Memory B cell (primary cell): Measurements from ENCODE around the gene THAP4.

Experiments used
- ATAC-seq: fragments of 150-1000 bp; cut with Tn5 transposase; 2 replicates; pipeline ENCODE4 v1.10.0; 2021; ENCODE audit warnings: low read depth, mild to moderate bottlenecking, moderate library complexity
- DNase-seq, 2 donors: peaks; one replicate each; pipeline ENCODE4 v3.0.0; 2022; ENCODE audit warnings: low spot score in 2 of 2
- H3K27ac Mint-ChIP-seq: one replicate; pipeline ENCODE4 v1.8.0; 2022; ENCODE audit warnings: mild to moderate bottlenecking, moderate library complexity, mixed read lengths
- H3K27me3 Mint-ChIP-seq: one replicate; pipeline ENCODE4 v1.8.0; 2022; ENCODE audit warnings: mixed read lengths
- H3K36me3 Mint-ChIP-seq: one replicate; pipeline ENCODE4 v1.8.0; 2022; ENCODE audit warnings: mild to moderate bottlenecking, mixed read lengths
- H3K4me1 Mint-ChIP-seq: one replicate; pipeline ENCODE4 v1.8.0; 2022; ENCODE audit warnings: mixed read lengths
- H3K4me3 Mint-ChIP-seq: one replicate; pipeline ENCODE4 v1.8.0; 2022; ENCODE audit warnings: mild to moderate bottlenecking, moderate library complexity, mixed read lengths
- H3K9me3 Mint-ChIP-seq: one replicate; pipeline ENCODE4 v1.8.0; 2022; ENCODE audit warnings: mixed read lengths

The THAP4 gene

DNA sequence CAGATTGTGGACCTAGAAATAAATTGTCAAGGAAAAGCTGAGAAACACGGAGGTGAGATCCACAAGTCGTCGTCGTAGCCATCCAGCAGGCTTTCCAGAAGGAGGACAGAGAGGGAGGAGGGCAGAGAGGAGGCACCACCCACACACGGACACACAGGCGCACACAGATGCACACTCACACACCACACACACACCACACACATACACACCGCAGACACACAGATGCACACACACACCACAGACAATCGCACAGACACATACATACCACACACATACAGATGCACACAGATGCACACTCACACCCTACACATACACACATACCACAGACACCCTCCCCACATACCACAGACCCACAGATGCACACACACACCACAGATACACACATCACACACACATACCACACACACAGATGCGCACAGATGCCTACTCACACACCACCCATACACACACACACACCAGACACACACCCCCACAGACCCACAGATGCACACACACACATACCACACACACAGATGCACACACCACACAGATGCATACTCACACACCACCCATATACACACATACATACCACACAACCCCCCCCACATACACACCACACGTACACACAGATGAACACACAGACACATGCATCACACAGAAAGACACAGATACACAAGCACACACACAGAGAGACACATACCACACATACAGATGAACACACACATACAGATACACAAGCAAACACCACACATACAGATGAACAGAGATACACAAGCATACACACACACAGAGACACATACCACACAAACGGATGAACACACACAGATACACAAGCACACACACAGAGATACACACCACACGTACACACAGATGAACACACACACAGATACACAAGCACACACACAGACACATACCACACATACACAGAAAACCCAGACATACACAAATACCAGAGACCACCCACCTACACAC lies 91.2 kb downstream of the THAP4 start:
- DNase-seq (no peak), ATAC-seq (no peak)
- Mint-ChIP-seq H3K27me3 (peaks cover 3% of the 10 kb centered on the region), H3K27ac (no peak overlapping the region), H3K4me3 (no peak overlapping the region), H3K4me1 (no peaks in the 10 kb centered on the region), H3K36me3 (no peaks in the 10 kb centered on the region), H3K9me3 (no peaks in the 10 kb centered on the region)

DNA sequence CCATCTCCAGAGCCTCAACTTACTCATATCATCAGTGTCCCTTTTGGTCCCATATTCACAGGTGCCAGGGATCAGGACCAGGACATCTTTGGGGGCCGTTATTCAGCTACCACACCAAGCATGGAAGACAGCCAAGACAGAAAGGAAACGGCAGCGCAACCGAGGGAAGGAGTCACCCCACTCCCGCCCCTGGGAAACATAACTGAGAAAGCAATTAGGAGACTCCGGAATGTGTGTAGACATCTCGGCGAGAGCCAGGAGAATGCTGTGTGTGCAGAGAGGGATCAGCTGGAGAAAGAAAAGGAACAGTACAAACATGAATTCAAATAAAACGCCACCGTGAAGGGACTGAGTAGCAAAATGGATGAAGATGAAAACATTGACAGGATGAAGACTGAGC lies 91.9 kb downstream of the THAP4 start:
- H3K4me3 Mint-ChIP-seq: no peak overlapping the region
- ATAC-seq: no peak
- peaks cover 7% of the 10 kb centered on the region for H3K27me3 Mint-ChIP-seq
- no peak for DNase-seq
- no peak overlapping the region for H3K27ac Mint-ChIP-seq
- no peaks in the 10 kb centered on the region for H3K36me3 Mint-ChIP-seq
- H3K9me3 Mint-ChIP-seq: no peaks in the 10 kb centered on the region
- peaks cover 2% of the 10 kb centered on the region for H3K4me1 Mint-ChIP-seq

DNA sequence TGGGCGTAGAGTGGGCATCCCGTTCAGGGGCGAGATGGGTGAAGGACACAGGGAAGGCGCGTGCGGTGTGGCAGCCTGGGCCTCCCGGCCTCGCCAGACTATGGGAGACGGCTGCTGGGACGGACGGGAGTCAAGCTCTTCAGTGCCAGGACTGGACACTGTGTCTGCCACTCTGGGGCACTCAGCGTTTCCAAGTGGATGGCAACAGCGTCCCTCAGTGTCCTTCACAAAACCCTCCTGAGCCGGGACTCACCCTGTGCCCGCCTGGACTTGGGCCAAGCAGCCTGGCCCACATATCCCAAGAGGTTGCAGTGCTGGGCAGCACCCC lies 94.7 kb downstream of the THAP4 start:
- H3K4me3 Mint-ChIP-seq: no peak overlapping the region
- ATAC-seq: no peak
- no peaks in the 10 kb centered on the region for H3K9me3 Mint-ChIP-seq
- H3K4me1 Mint-ChIP-seq: peaks cover 2% of the 10 kb centered on the region
- peaks cover 7% of the 10 kb centered on the region for H3K27me3 Mint-ChIP-seq
- no peak overlapping the region for H3K27ac Mint-ChIP-seq
- no peaks in the 10 kb centered on the region for H3K36me3 Mint-ChIP-seq
- no peak for DNase-seq

DNA sequence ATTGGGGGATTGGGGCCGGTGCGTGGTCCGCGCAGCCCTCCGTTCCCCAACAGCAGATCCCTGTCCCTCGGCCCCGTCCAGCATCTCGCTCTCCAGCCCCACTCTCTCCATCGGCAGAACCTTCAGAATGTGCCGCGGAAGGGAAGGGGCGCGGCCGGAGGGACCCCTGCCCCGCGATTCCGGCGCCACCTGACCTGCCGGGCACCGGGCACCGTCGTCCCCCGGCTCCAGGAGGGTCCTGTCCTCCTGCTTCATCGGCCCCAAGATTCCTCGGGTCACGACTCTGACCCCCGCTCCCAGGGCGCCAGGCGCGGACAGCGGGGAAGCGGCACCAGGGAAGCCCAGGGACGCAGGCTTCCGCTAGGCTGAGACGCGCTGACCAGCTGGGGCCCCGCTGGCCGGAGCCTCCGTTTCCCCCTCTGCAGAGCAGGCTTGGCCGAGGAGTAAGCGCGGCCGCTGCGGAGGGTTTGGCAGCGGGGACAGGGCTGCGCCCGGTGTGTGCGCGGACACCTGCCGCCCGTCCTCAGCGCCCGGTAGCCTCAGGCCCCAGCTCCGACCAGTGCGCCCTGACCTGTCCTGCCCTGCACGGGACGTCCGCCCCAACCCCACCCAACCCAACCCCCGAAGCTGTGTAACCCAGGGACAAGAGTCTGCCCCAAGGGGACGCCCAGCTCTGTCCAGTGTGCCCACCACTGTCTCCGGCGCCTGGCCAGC lies 95.2 kb downstream of the THAP4 start:
- Mint-ChIP-seq H3K27me3 (peaks cover 7% of the 10 kb centered on the region), H3K4me1 (peaks cover 2% of the 10 kb centered on the region), H3K27ac (no peak overlapping the region), H3K36me3 (no peaks in the 10 kb centered on the region), H3K9me3 (no peaks in the 10 kb centered on the region), H3K4me3 (no peak overlapping the region)
- no peak for DNase-seq
- ATAC-seq: no peak

DNA sequence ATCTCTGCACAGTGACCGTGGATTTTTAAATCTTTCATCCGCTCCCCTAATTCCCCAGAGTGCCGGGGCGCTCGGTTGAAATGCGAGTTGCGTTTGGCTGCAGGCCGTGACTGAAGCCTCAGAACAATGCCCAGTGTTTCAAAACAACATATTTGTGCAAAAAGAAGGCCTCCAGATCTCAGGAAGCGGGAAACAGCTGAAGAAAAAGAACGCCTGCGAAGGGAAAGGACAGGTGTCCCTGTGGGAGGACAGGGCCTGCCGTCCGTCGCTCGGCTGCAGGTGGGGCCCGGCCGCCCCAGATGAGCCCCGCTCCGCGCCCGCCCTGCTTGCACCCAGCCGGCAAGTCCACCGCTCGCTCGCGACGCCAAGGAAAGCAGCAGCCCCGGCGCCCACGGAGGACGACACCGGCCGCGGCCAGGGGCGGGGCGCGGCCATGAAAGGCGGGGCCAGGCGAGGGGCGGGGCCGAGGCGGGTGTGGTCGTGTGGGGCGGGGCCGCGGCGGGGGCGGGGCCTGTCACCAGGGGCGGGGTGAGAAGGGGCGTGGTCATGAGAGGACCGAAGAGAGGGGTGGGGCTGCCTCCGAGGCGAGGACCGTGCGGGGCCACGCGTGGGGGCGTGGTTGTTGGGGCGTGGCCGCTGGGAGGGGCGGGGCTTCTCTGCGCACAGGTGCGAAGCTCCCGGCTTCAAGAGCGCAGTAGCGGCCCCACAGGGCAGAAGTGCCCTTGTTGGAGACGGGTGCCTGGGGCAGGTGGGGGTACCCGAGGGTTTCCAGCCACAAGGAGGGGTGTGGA lies 96.0 kb downstream of the THAP4 start:
- DNase-seq (peak; percentile 54 to 67), ATAC-seq (peak; percentile 82)
- Mint-ChIP-seq H3K9me3 (no peaks in the 10 kb centered on the region), H3K36me3 (no peaks in the 10 kb centered on the region), H3K4me1 (peaks cover 2% of the 10 kb centered on the region), H3K27ac (no peak overlapping the region), H3K4me3 (peak overlapping the region; percentile 77), H3K27me3 (peaks cover 9% of the 10 kb centered on the region)

DNA sequence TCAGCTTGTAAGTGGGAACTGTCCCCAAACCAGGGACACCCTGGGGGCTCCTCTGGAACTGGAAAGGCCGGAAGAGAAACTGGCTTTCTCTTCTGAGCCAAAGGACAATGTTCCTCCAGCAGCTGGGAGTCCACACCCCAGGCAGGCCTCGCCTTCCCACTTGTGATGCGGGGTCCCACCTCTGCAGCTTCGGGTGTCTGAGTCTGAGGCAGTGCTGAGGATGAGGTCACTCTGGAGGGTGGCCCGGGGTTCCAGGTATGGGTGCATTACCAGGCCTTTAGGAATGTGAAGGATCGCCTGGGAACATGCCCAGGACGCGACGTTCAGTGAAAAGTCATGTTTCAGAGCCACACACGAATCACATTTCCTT lies 96.6 kb downstream of the THAP4 start:
- Mint-ChIP-seq H3K36me3 (no peaks in the 10 kb centered on the region), H3K4me3 (peak overlapping the region; percentile 77), H3K9me3 (no peaks in the 10 kb centered on the region), H3K27ac (no peak overlapping the region), H3K4me1 (peaks cover 2% of the 10 kb centered on the region), H3K27me3 (peaks cover 9% of the 10 kb centered on the region)
- DNase-seq (no peak), ATAC-seq (no peak)

DNA sequence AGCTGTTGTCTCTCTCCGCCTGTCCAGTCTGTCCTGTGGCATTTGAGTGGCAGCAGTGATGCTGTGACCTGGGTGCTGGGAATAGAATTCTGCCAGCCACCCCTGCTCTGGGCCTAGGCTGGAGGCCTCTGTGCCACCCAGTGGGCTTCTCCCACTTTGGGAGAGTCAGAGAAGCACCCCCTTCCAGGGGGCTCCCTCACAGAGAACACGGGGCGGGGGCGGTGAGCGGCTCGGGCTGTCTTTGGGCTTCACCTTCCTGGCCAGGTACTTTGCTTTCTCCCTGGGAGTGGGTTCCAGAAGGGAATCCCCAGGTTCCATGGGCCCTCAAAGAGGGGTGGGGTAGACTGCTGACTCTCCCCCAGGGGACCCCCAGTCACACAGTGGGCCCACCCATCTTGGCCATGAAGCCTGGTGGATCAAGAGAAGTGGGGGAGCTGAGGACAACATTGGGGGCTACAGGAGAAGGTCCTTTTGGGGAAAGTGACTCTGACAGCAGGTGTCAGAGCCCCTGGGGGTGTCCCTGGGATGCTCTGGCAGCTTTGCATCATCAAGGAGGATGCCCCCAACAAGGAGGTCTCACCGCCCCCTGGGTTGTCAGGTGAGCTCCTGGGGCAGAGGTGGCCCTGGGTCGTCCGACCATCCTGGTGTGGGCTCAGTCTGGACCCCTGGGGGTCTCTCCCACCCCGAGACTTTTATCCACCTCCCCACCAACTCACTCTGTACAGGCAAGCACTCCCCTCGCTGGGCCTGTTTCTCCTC lies 97.2 kb downstream of the THAP4 start:
- H3K36me3 Mint-ChIP-seq: no peaks in the 10 kb centered on the region

DNA sequence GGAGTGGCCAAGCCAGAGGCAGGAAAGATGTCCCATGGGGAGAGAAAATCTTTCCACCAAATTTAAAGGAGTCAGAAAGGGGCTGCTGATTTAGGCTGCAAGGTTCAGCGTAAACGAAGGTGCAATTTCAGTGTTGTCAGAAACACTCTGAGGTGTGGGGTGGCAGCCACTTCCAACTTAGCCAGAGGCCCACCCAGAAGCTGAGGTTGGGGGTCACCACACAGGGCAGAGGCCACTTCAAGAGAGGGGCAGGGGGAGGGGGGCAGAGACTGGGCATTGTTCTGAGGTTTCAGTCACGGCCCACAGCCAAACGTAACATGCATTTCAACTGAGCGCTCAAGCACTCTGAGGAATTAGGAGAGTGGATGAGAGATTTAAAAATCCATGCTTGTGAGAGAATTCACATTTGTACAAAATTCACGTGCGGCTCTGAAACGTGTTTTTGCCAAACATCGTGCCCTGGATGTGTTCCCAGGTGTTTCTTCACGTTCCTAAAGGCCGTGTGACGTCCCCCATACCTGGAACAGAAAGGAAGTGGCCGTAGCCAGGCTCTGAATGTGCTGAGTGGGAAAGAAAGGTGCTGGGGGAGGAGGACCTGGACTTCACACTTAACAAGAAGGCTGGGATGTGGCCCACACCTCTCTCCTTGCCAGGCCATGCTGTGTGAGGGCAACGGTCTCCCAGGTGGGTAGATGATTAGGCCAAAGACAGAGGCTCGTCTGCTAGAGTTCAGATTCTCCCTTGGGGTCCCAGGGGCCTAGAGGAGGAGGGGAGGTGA lies 97.9 kb downstream of the THAP4 start:
- no peak for ATAC-seq
- no peak for DNase-seq
- Mint-ChIP-seq H3K4me3 (no peak overlapping the region), H3K27me3 (peaks cover 9% of the 10 kb centered on the region), H3K4me1 (peaks cover 2% of the 10 kb centered on the region), H3K36me3 (no peaks in the 10 kb centered on the region), H3K27ac (no peak overlapping the region), H3K9me3 (no peaks in the 10 kb centered on the region)

More for the DNA sequence above, 97.2 kb downstream of the THAP4 start:
- Mint-ChIP-seq H3K4me1 (peaks cover 2% of the 10 kb centered on the region), H3K27ac (no peak overlapping the region), H3K27me3 (peaks cover 9% of the 10 kb centered on the region), H3K9me3 (no peaks in the 10 kb centered on the region), H3K4me3 (peak overlapping the region; percentile 32)
- ATAC-seq (no peak), DNase-seq (no peak)

DNA sequence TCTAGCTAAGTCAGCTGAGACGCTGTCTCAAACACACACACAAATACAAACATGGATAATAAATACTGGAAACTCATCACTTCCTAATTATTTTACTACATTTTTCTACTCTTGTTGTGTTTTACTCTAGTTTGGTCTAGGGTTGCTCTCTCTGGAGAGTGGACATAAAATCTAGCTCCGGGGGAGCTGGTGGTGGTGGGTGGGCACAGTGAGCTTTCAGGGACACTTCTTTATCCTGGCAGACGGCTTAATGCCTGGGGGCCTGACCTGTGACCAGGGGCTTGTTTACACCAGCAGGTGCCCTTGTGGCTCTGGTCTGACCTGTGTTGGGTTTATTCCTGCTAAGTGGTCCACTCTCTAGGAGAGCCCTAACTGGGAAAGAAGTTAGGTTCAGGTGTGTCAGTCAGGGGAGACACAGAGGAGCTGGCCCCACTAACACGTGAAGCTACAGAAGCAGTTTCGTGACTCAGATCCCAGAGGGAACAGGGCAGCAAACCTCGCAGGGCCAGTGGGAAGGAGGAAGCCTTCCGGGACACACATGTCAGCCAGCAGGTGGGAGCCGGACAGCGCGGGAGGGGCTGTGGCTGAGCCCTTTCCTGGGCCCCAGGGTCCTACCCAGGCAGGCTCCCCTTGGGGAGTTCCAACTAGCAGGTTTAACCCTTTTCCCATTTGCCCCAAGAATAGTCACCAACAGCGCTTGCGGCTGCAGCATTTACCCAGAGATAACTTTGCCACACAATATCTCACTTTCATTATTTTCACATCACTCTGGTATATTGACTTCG lies 100.9 kb downstream of the THAP4 start:
- Mint-ChIP-seq H3K9me3 (no peaks in the 10 kb centered on the region), H3K27me3 (peaks cover 9% of the 10 kb centered on the region), H3K4me1 (peaks cover 2% of the 10 kb centered on the region), H3K36me3 (no peaks in the 10 kb centered on the region), H3K4me3 (no peak overlapping the region), H3K27ac (no peak overlapping the region)
- DNase-seq (no peak), ATAC-seq (no peak)

DNA sequence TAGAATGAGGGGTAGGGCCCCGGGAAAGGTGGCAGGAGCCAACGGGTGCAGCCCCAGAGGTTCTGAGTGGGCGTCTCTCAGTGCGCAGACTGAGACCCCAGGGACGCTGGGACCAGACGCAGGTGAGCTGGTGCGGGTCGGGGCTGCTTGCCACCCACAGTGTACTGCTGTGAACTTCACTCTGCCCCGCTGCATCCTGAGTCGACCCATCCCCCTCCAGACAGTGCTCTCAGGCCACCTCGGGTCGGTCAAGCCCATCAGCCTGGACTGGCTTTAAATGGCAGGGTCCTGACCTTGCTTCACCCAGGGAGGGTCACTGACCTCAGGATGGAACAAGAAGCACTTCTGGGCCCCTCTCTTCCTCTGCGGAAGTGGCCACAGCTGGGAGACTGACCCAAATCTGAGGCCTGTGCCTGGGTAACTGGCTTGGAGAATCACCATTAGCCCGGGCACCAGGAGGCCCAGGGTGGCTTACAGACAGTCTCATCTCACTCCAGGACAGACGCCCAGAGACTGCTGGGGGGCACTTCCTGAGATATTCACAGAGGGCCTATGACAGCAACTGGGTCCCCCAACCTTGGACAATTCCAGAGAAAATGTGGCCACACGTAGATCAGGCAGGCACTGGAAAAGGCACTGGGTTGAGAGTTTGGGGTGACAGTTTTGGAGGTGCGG lies 102.1 kb downstream of the THAP4 start:
- Mint-ChIP-seq H3K4me3 (no peak overlapping the region), H3K27ac (no peak overlapping the region), H3K9me3 (no peaks in the 10 kb centered on the region), H3K4me1 (no peaks in the 10 kb centered on the region), H3K36me3 (no peaks in the 10 kb centered on the region), H3K27me3 (peaks cover 7% of the 10 kb centered on the region)
- ATAC-seq (no peak), DNase-seq (no peak)
